Esophagus squamous epithelium (tissue), 5 donors: ENCODE data around the gene CDYL. TPM values are rescaled to one million over a fixed set of nuclear protein-coding genes. Genes with fewer than 3 reads are reported as not detected.

Source experiments
- DNase-seq: peaks from one replicate; lab custom pipeline; 2025; lab: John Stamatoyannopoulos, UW
- H3K27ac ChIP-seq, 4 donors: fragments of 200-600 bp; sonication (generic); one replicate each; pipeline ENCODE4 v1.5.1; 2016 to 2019; ENCODE audit warnings: mild to moderate bottlenecking in 1 of 4
- H3K27me3 ChIP-seq, 4 donors: fragments of 200-600 bp; sonication (generic); 1 replicate in 3 of 4; 2 replicates in 1 of 4; pipeline versions ENCODE4 v1.5.1 to v1.6.0; 2017 to 2021; ENCODE audit warnings: antibody characterized with exemption in 1 of 4
- H3K36me3 ChIP-seq, 3 donors: fragments of 200-600 bp; sonication (generic); one replicate each; pipeline ENCODE4 v1.5.1; 2016 to 2019
- H3K4me1 ChIP-seq, 3 donors: fragments of 200-600 bp; sonication (generic); one replicate each; pipeline ENCODE4 v1.5.1; 2017 to 2019
- H3K4me3 ChIP-seq, 4 donors: fragments of 200-600 bp; sonication (generic); 1 replicate in 3 of 4; 2 replicates in 1 of 4; pipeline ENCODE4 v1.5.1; 2016 to 2019; ENCODE audit warnings: mild to moderate bottlenecking in 2 of 4, moderate library complexity in 1 of 4
- H3K9me3 ChIP-seq, 3 donors: fragments of 200-600 bp; sonication (generic); one replicate each; pipeline ENCODE4 v1.5.1; 2016 to 2019
- POLR2A ChIP-seq, 4 donors: fragments of 450-650 bp; IDR thresholded peaks; one replicate each; pipeline ENCODE4 v1.6.1; 2017; ENCODE audit warnings: antibody characterized with exemption in 4 of 4, mild to moderate bottlenecking in 4 of 4, moderate library complexity in 3 of 4
- WGBS, 2 donors: methylation state at CpG; one replicate each; pipeline ENCODE4 v1.1.5; 2018; 5-methylcytosine and 5-hydroxymethylcytosine counted together
- intact Hi-C: fragments of 100-400 bp; cut with DNase I; formaldehyde crosslinking; loops from one replicate; pipeline ENCODE4 v1.15.0; 2022
- total RNA-seq, 4 donors: library from RNA; depleted of rRNA; stranded (reverse); fragments of >200 nt; gene quantifications; one replicate each; pipeline ENCODE4 v1.1.0, GENCODE V29; 2016
- TF ChIP-seq, protein P1 (sequence below), 6 experiments: fragments of 450-650 bp in 4 of 6; fragments of 200-600 bp in 2 of 6; sonication (generic) in 2 of 6; IDR thresholded peaks; one replicate each; pipeline ENCODE4 v1.5.1; 2016 to 2019; ENCODE audit warnings: antibody characterized with exemption in 6 of 6, mild to moderate bottlenecking in 4 of 6, moderate library complexity in 4 of 6
- donor health status: DM: yes; HTN: yes; CAD: no.

CDYL gene
- total RNA-seq, 4 donors from 2014 or later = 15.2 to 43.5 (median 19.6) TPM

DNA sequence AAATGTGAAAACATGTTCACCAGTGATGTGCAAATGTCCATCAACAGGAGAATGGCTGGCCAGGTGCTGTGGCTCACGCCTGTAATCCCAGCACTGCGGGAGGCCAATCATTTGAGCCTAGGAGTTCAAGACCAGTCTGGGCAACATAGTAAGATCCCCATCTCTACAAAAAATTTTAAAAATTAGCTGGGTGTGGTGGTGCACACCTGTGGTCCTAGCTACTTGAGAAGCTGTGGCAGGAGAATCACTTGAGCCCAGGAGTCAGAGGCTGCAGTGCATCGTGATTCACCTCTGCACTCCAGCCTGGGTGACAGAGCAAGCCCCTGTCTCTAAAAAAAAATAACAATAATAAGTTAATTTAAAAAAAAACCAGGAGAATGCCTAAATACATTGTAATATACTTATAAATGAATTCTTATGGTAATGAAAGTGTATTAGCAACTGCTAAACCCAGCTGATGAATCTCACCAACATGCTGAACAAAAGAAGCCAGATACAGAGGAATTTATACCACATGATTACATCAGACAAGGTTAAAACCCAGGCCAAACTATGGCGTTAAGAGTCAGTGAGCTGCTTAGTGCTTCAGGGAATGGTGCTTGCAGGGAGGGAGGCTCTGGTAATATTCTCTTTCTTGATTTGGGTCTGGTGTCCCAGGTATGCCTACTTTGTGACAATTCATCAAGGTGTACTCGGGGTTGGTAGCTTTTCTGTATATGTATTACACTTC lies 191.3 kb downstream of the CDYL start:
- no peaks in the 10 kb centered on the region for H3K9me3 ChIP-seq
- intact Hi-C loops = no loop called here
- no peaks in the 10 kb centered on the region for H3K27me3 ChIP-seq
- no peaks in the 10 kb centered on the region for H3K36me3 ChIP-seq
- DNase-seq = no peak
- TF ChIP-seq, protein P1, sequence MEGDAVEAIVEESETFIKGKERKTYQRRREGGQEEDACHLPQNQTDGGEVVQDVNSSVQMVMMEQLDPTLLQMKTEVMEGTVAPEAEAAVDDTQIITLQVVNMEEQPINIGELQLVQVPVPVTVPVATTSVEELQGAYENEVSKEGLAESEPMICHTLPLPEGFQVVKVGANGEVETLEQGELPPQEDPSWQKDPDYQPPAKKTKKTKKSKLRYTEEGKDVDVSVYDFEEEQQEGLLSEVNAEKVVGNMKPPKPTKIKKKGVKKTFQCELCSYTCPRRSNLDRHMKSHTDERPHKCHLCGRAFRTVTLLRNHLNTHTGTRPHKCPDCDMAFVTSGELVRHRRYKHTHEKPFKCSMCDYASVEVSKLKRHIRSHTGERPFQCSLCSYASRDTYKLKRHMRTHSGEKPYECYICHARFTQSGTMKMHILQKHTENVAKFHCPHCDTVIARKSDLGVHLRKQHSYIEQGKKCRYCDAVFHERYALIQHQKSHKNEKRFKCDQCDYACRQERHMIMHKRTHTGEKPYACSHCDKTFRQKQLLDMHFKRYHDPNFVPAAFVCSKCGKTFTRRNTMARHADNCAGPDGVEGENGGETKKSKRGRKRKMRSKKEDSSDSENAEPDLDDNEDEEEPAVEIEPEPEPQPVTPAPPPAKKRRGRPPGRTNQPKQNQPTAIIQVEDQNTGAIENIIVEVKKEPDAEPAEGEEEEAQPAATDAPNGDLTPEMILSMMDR (IDR thresholded peaks at IDR 0.05) = no peak
- TF ChIP-seq POLR2A (IDR thresholded peaks at IDR 0.05) = no peak
- H3K4me3 ChIP-seq = no peak overlapping the region
- H3K27ac ChIP-seq = no peak overlapping the region
- no peaks in the 10 kb centered on the region for H3K4me1 ChIP-seq
- WGBS, 2 donors = 78 to 81% methylated on average over 5 of the region's 5 CpGs

DNA sequence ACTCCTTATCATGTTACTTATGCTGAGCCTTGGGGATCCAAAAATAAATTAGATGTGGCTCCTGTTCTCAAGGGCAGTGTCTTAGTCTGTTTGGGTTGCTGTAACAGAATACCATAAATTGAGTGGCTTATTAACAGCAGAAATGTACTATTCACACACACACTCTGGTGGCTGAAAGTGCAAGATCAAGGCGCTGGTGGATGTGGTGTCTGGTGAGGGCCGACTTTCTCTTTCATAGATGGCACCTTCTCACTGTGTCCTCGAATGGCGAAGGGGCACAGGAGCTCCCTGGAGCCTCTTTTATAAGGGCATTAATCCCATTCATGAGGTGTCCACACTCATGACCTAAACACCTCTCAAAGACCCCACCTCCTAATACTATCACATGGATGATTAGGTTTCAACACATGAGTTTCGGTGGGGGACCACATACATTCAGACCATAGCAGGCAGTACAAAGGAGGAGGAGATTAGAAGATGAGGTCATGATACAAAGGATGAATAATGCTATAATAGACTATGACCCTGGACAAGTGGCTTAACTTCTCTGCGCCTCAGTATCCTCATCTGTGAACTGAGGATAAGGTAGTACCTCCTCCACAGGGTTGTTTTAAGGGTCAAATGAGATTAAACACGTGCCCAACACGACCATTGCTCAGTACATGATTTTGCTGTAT lies 193.5 kb downstream of the CDYL start:
- H3K4me1 ChIP-seq = peaks cover 0 to 10% (median 0%) of the 10 kb centered on the region in 3 donors
- DNase-seq = no peak
- TF ChIP-seq, protein P1 (IDR thresholded peaks at IDR 0.05) = no peak
- no peak for TF ChIP-seq POLR2A (IDR thresholded peaks at IDR 0.05)
- intact Hi-C loops = no loop called here
- no peak overlapping the region for H3K4me3 ChIP-seq
- WGBS, 2 donors = 88 to 96% methylated on average over 6 to 8 of the region's 8 CpGs
- no peaks in the 10 kb centered on the region for H3K27me3 ChIP-seq
- no peak overlapping the region for H3K27ac ChIP-seq
- no peaks in the 10 kb centered on the region for H3K9me3 ChIP-seq
- no peaks in the 10 kb centered on the region for H3K36me3 ChIP-seq

DNA sequence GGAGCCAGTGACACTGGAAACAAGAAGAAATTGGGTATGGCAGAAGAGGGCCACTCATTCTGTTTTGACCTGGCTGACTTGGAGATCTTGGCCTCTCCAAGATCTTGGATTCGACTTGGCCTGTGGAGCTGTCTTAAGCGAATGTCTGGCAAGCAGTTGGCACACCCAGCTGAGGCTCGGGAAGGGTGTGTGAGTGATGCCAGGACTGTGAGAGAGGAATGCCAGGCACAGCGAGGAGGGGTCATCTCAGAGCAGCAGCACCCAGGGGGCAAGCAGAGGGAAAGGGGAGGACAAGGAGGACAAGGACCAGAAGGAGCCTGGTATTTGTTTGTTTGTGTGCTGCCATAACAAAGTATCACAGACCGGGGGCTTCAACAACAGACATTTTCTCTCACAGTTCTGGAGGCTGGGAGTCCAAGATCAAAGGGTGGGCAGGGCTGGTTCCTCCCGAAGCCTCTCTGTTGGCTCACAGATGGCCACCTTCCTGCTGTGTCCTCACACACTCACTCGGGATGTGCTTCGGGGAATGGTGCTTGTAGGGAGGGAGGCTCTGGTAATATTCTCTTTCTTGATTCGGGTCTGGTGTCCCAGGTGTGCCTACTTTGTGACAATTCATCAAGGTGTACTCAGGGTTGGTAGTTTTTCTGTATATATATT lies 194.7 kb downstream of the CDYL start:
- Histone ChIP-seq H3K4me3 (no peak overlapping the region), H3K27ac (no peak overlapping the region), H3K27me3 (no peaks in the 10 kb centered on the region), H3K4me1 (peaks cover 0 to 11% (median 0%) of the 10 kb centered on the region in 3 donors), H3K36me3 (no peaks in the 10 kb centered on the region), H3K9me3 (no peaks in the 10 kb centered on the region)
- intact Hi-C loops = no loop called here
- no peak for TF ChIP-seq POLR2A (IDR thresholded peaks at IDR 0.05)
- TF ChIP-seq, protein P1 (IDR thresholded peaks at IDR 0.05) = no peak
- 25 to 43% methylated on average over 6 to 9 of the region's 9 CpGs for WGBS, 2 donors
- no peak for DNase-seq

DNA sequence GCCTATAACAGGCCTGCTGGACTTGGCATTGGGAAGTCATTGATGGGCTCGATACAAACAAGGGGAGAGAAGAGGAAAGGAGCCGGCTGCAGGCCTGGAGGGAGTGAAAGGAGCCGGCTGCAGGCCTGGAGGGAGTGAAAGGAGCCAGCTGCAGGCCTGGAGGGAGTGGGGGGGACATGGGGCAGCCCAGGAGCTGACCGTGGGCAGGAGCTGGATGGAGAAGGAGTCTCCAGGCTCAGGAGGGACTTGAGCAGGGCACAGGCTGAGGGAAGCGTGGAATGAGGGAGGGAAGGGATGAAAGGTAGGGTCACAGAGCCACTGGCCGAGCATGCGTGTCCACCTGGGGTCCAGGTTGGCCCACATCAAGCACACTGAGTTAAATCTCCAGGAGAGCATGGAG lies 195.6 kb downstream of the CDYL start:
- 83 to 90% methylated on average over 6 to 7 of the region's 7 CpGs for WGBS, 2 donors

More for the DNA sequence above, 195.6 kb downstream of the CDYL start:
- TF ChIP-seq, protein P1 (IDR thresholded peaks at IDR 0.05) = no peak
- TF ChIP-seq POLR2A (IDR thresholded peaks at IDR 0.05) = no peak
- Histone ChIP-seq H3K4me3 (no peak overlapping the region), H3K27ac (no peak overlapping the region), H3K36me3 (no peaks in the 10 kb centered on the region), H3K9me3 (no peaks in the 10 kb centered on the region), H3K4me1 (peaks cover 0 to 11% (median 0%) of the 10 kb centered on the region in 3 donors), H3K27me3 (no peaks in the 10 kb centered on the region)
- intact Hi-C loops = no loop called here
- DNase-seq = no peak
